ENCODE results near the gene HIVEP1. TPM values are rescaled to one million over a fixed set of nuclear protein-coding genes. Genes with fewer than 3 reads are reported as not detected.

Gene HIVEP1
- polyA plus RNA-seq, 3 donors: 1.7 to 8.7 (median 2.7) TPM

DNA sequence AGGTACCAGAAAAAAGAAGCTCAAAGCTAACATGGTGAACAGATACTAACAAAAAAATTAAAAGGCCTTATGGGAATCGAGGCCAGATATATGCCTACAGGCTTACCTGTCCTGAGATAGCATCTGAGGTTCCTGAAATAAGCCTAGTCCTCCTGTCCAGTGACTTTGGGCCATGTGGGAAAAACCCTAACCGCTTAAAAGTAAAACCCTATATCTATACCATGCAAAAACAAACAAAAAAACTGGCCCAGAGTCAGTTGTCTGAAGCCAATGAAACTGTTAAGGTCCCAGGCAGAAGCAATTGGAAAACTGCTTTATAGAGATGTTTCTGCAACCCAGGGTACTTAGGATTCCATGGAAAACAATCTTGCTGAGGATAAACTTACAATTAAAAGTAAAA, 122.9 kb downstream of the HIVEP1 start:
- H3K27me3 Mint-ChIP-seq (ENCODE audit: low read depth in 3 of 3): peaks cover 0 to 1% (median 0%) of the 10 kb centered on the region in 3 donors
- DNase-seq: no peak

DNA sequence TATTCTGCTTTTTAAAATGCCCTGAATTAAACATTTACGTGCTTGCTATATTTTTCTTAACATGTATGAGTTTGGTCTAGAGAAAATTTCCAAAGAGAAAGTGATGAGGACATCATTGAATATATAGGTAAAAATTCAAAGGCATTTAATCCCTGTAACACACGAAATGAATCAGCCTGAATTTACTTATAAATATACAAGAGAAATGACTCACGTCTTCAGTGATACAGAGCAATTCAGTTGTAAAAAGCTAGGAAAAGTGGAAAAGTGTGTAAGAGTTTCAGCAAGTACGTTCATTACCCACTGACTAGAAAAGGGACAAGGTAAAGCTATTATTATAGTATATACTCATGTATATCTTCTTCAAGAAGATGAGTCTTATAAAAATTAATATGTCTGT, 124.8 kb downstream of the HIVEP1 start:
- peaks cover 3 to 18% of the 10 kb centered on the region in 2 donors for H3K36me3 ChIP-seq (replicated peaks in 1 of 2; ENCODE audit: control insufficient read depth in 1 of 2, insufficient read depth in 2 of 2, low read length in 2 of 2)
- peaks cover 0 to 7% of the 10 kb centered on the region in 2 donors for H3K9me3 ChIP-seq (replicated peaks in 1 of 2; ENCODE audit: control insufficient read depth in 1 of 2, insufficient read depth in 1 of 2, low read length in 2 of 2)
- H3K27ac ChIP-seq (ENCODE audit: low read depth in 1 of 2, low read length in 2 of 2): no peak overlapping the region
- no peaks in the 10 kb centered on the region for H3K79me2 ChIP-seq (ENCODE audit: insufficient read depth, low read length)
- H3K27ac Mint-ChIP-seq: no peak overlapping the region
- H3K4me3 Mint-ChIP-seq: no peak overlapping the region
- WGBS (ENCODE audit: insufficient coverage): no CpG with 5 or more reads among the region's 4 CpGs
- peaks cover 0 to 7% (median 3%) of the 10 kb centered on the region in 7 donors for H3K9me3 Mint-ChIP-seq
- H3K27me3 Mint-ChIP-seq (ENCODE audit: low read depth in 3 of 3): peaks cover 0 to 1% (median 0%) of the 10 kb centered on the region in 3 donors
- H4K20me1 ChIP-seq (ENCODE audit: insufficient read depth, low read length): no peaks in the 10 kb centered on the region
- no peak overlapping the region for H3K9ac ChIP-seq (ENCODE audit: insufficient read depth, low read length, poor library complexity, severe bottlenecking)
- no peak overlapping the region for H3K4me2 ChIP-seq (replicated peaks; ENCODE audit: extremely low read depth, low read length, poor library complexity, severe bottlenecking)
- TF ChIP-seq, protein P1, sequence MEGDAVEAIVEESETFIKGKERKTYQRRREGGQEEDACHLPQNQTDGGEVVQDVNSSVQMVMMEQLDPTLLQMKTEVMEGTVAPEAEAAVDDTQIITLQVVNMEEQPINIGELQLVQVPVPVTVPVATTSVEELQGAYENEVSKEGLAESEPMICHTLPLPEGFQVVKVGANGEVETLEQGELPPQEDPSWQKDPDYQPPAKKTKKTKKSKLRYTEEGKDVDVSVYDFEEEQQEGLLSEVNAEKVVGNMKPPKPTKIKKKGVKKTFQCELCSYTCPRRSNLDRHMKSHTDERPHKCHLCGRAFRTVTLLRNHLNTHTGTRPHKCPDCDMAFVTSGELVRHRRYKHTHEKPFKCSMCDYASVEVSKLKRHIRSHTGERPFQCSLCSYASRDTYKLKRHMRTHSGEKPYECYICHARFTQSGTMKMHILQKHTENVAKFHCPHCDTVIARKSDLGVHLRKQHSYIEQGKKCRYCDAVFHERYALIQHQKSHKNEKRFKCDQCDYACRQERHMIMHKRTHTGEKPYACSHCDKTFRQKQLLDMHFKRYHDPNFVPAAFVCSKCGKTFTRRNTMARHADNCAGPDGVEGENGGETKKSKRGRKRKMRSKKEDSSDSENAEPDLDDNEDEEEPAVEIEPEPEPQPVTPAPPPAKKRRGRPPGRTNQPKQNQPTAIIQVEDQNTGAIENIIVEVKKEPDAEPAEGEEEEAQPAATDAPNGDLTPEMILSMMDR (IDR thresholded peaks at IDR 0.05): no peak
- peaks cover 38 to 39% of the 10 kb centered on the region in 2 donors for H3K36me3 Mint-ChIP-seq
- H3K27me3 ChIP-seq (ENCODE audit: control insufficient read depth in 2 of 2, insufficient read depth in 2 of 2, low read length in 2 of 2): no peaks in the 10 kb centered on the region
- H3K4me1 Mint-ChIP-seq: peaks cover 19% of the 10 kb centered on the region
- intact Hi-C loops (cut with micrococcal nuclease): no loop called here
- H2AFZ ChIP-seq (ENCODE audit: insufficient read depth, low read depth, low read length, poor library complexity, severe bottlenecking): no peak overlapping the region
- DNase-seq: no peak
- H3K4me1 ChIP-seq (ENCODE audit: control insufficient read depth in 1 of 2, insufficient read depth in 2 of 2, low read length in 2 of 2): peaks cover 9 to 15% of the 10 kb centered on the region in 2 donors
- no peak overlapping the region for H3K4me3 ChIP-seq (replicated peaks in 1 of 3; ENCODE audit: low read depth in 2 of 3, low read length in 3 of 3)

More for the DNA sequence above, 122.9 kb downstream of the HIVEP1 start:
- H3K27ac ChIP-seq (ENCODE audit: low read depth in 1 of 2, low read length in 2 of 2): no peak overlapping the region
- Mint-ChIP-seq H3K9me3 (peaks cover 0 to 6% (median 3%) of the 10 kb centered on the region in 7 donors), H3K4me1 (peaks cover 21% of the 10 kb centered on the region), H3K36me3 (peaks cover 25 to 29% of the 10 kb centered on the region in 2 donors), H3K4me3 (no peak overlapping the region), H3K27ac (no peak overlapping the region)
- intact Hi-C loops (cut with micrococcal nuclease): no loop called here
- no peak overlapping the region for H3K4me2 ChIP-seq (replicated peaks; ENCODE audit: extremely low read depth, low read length, poor library complexity, severe bottlenecking)
- H3K9me3 ChIP-seq (replicated peaks in 1 of 2; ENCODE audit: control insufficient read depth in 1 of 2, insufficient read depth in 1 of 2, low read length in 2 of 2): peaks cover 0 to 6% of the 10 kb centered on the region in 2 donors
- 100% methylated on average over 1 of the region's 2 CpGs for WGBS (ENCODE audit: insufficient coverage)
- no peak overlapping the region for H3K9ac ChIP-seq (ENCODE audit: insufficient read depth, low read length, poor library complexity, severe bottlenecking)
- H4K20me1 ChIP-seq (ENCODE audit: insufficient read depth, low read length): no peaks in the 10 kb centered on the region
- H3K27me3 ChIP-seq (ENCODE audit: control insufficient read depth in 2 of 2, insufficient read depth in 2 of 2, low read length in 2 of 2): no peaks in the 10 kb centered on the region
- no peak overlapping the region for H2AFZ ChIP-seq (ENCODE audit: insufficient read depth, low read depth, low read length, poor library complexity, severe bottlenecking)
- H3K79me2 ChIP-seq (ENCODE audit: insufficient read depth, low read length): no peaks in the 10 kb centered on the region
- H3K36me3 ChIP-seq (replicated peaks in 1 of 2; ENCODE audit: control insufficient read depth in 1 of 2, insufficient read depth in 2 of 2, low read length in 2 of 2): peaks cover 3 to 13% of the 10 kb centered on the region in 2 donors
- peaks cover 10 to 18% of the 10 kb centered on the region in 2 donors for H3K4me1 ChIP-seq (ENCODE audit: control insufficient read depth in 1 of 2, insufficient read depth in 2 of 2, low read length in 2 of 2)
- TF ChIP-seq, protein P1 (IDR thresholded peaks at IDR 0.05): no peak
- H3K4me3 ChIP-seq (replicated peaks in 1 of 3; ENCODE audit: low read depth in 2 of 3, low read length in 3 of 3): no peak overlapping the region
